ENCODE measurements around the gene UGGT2. TPM values are rescaled to one million over a fixed set of nuclear protein-coding genes. Genes with fewer than 3 reads are reported as not detected.

Gene UGGT2
- total and polyA plus RNA-seq, 7 donors: 2.1 to 7.2 (median 4.3) TPM

- Histone ChIP-seq H3K9me3 (peaks cover 8% of the 10 kb centered on the region), H3K36me3 (ENCODE audit: insufficient read depth in 1 of 2, low read depth in 1 of 2) (no peaks in the 10 kb centered on the region), H3K4me3 (no peak overlapping the region), H3K27me3 (ENCODE audit: insufficient read depth in 3 of 3, low read length in 2 of 3) (no peaks in the 10 kb centered on the region), H3K4me1 (no peaks in the 10 kb centered on the region), H3K27ac (no peak overlapping the region)
- DNase-seq (no peak), ATAC-seq (no peak)
- intact Hi-C loops (cut with DNase I): no loop called here
- TF ChIP-seq, protein P1, sequence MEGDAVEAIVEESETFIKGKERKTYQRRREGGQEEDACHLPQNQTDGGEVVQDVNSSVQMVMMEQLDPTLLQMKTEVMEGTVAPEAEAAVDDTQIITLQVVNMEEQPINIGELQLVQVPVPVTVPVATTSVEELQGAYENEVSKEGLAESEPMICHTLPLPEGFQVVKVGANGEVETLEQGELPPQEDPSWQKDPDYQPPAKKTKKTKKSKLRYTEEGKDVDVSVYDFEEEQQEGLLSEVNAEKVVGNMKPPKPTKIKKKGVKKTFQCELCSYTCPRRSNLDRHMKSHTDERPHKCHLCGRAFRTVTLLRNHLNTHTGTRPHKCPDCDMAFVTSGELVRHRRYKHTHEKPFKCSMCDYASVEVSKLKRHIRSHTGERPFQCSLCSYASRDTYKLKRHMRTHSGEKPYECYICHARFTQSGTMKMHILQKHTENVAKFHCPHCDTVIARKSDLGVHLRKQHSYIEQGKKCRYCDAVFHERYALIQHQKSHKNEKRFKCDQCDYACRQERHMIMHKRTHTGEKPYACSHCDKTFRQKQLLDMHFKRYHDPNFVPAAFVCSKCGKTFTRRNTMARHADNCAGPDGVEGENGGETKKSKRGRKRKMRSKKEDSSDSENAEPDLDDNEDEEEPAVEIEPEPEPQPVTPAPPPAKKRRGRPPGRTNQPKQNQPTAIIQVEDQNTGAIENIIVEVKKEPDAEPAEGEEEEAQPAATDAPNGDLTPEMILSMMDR (IDR thresholded peaks at IDR 0.05): no peak
- WGBS, 3 donors: 94 to 100% (median 100%) methylated on average over 1 of the region's 1 CpG
These were observed 9.0 kb downstream of the UGGT2 start for GRCh38 chr13:96044238-96044637.

DNA sequence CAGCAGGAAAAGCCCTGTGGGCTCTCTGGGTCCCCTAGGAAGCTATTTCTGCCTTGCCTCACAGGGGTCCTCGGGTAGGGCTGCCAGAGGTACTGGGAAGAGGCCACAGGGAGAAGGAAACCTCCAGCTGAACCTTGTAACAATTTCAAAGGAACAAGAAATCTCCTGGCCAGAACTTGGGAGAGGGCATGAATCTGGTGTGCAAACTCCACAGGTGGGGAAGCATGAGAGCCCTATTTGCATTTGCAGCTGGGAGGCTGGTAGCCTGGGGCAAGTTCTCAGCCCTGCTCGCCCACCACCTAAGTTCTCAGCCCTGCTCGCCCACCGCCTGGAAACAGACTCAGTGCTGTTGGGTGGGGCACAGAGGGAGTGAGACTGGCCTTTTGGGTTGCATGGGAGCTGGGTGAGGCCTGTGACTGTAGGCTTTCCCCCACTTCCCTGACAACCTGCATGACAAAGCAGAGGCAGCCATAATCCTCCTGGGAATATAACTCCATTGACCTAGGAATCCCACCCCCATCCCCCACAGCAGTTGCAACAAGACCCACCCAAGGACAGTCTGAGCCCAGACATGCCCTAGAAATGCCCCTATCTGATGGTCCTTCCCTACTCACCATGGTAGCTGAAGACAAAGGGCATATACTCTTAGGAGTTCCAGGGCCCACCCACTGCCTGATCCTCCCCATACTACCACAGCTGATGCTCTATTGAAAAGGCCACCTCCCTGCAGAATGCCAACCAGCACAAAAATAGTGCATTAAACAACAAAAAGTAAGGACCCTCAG is 11.7 kb downstream of the UGGT2 start:
- H3K27ac ChIP-seq: no peak overlapping the region
- intact Hi-C loops (cut with DNase I): no loop called here
- ATAC-seq (no peak), DNase-seq (no peak)
- no peaks in the 10 kb centered on the region for H3K27me3 ChIP-seq (ENCODE audit: insufficient read depth in 3 of 3, low read length in 2 of 3)
- H3K9me3 ChIP-seq: peaks cover 8% of the 10 kb centered on the region
- no peak overlapping the region for H3K4me3 ChIP-seq
- no peaks in the 10 kb centered on the region for H3K36me3 ChIP-seq (ENCODE audit: insufficient read depth in 1 of 2, low read depth in 1 of 2)
- no peaks in the 10 kb centered on the region for H3K4me1 ChIP-seq
- 91 to 99% (median 92%) methylated on average over 4 of the region's 4 CpGs for WGBS, 3 donors
- TF ChIP-seq, protein P1 (IDR thresholded peaks at IDR 0.05): no peak

DNA sequence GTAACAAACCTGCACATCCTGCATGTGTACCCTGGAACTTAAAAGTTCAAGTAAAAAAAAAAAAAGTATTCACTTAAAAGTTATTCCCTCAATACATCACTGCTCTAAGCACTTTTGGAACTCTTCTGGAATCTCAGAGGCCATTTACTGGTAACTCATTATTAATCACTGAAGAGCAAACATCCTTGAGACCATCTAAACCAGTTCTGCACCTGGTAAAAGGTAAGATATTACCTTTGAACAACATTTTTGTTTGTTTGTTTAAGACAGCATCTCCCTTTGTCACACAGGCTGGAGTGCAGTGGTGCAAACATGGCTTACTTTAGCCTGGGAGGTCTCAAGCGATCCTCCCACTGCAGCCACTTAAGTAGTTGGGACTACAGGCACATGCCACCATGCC is 16.7 kb downstream of the UGGT2 start:
- Histone ChIP-seq H3K27me3 (ENCODE audit: insufficient read depth in 3 of 3, low read length in 2 of 3) (no peaks in the 10 kb centered on the region), H3K9me3 (no peaks in the 10 kb centered on the region), H3K36me3 (ENCODE audit: insufficient read depth in 1 of 2, low read depth in 1 of 2) (no peaks in the 10 kb centered on the region), H3K27ac (no peak overlapping the region), H3K4me3 (no peak overlapping the region), H3K4me1 (no peaks in the 10 kb centered on the region)
- TF ChIP-seq, protein P1 (IDR thresholded peaks at IDR 0.05): no peak
- DNase-seq (no peak), ATAC-seq (no peak)
- intact Hi-C loops (cut with DNase I): no loop called here
- 94 to 100% (median 100%) methylated on average over 1 of the region's 1 CpG for WGBS, 3 donors

DNA sequence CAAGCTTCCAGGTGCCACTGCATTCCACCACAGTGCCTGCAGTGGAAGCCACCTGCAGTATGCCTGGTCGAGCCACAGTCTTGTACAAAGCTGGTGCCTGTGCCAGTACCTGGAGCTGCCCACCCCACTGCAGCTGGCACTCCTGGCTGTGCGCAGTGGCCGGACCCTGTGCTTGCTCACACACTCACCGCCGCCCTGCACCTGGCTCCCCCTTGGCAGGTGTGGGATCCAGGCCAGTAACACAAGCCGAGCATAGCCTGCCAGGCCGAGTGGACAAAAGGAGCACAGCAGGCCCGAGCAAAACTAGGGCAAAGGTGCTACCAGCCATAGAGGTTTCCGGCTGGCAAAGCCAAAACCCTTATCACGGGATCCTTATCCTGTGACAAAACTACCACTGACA is 18.5 kb downstream of the UGGT2 start:
- TF ChIP-seq, protein P1 (IDR thresholded peaks at IDR 0.05): no peak
- DNase-seq: no peak
- WGBS, 3 donors: 71 to 83% (median 73%) methylated on average over 10 of the region's 10 CpGs

More for the DNA sequence above, 18.5 kb downstream of the UGGT2 start:
- Histone ChIP-seq H3K4me3 (no peak overlapping the region), H3K27ac (no peak overlapping the region), H3K4me1 (no peaks in the 10 kb centered on the region), H3K9me3 (no peaks in the 10 kb centered on the region), H3K36me3 (ENCODE audit: insufficient read depth in 1 of 2, low read depth in 1 of 2) (no peaks in the 10 kb centered on the region), H3K27me3 (ENCODE audit: insufficient read depth in 3 of 3, low read length in 2 of 3) (no peaks in the 10 kb centered on the region)
- intact Hi-C loops (cut with DNase I): no loop called here
- ATAC-seq: peak in 3 of 4 donors; percentile 43 to 72 (median 48)

All from psoas muscle (tissue), 8 donors.